Calu3 (cell line): Measurements from ENCODE around the gene PLAGL1. TPM values are rescaled to one million over a fixed set of nuclear protein-coding genes. Genes with fewer than 3 reads are reported as not detected.

Source experiments
- BruUV-seq: library from RNA; stranded (reverse); fragments of 400-500 nt; replicated peaks from 2 replicates; lab custom pipeline; 2021; lab: Mats Ljungman, UMichigan
- CTCF ChIA-PET: fragments of 300-600 bp; sonication (Branson Sonifier 250); formaldehyde crosslinking; loops from one replicate; lab custom pipeline; 2022; ENCODE audit warnings: antibody characterized with exemption; lab: Charles Lee
- DNase-seq: peaks from one replicate; pipeline ENCODE4 v3.0.0; 2022
- H3K27ac Mint-ChIP-seq: one replicate; pipeline ENCODE4 v1.8.0; 2022; ENCODE audit warnings: mixed read lengths; ENCODE audit not compliant: unreplicated experiment
- H3K27me3 Mint-ChIP-seq: one replicate; pipeline ENCODE4 v1.8.0; 2022; ENCODE audit warnings: mixed read lengths; ENCODE audit not compliant: unreplicated experiment
- H3K36me3 Mint-ChIP-seq: one replicate; pipeline ENCODE4 v1.8.0; 2022; ENCODE audit warnings: mild to moderate bottlenecking, moderate library complexity, mixed read lengths; ENCODE audit not compliant: insufficient read depth, unreplicated experiment
- H3K4me1 Mint-ChIP-seq: one replicate; pipeline ENCODE4 v1.8.0; 2022; ENCODE audit warnings: mild to moderate bottlenecking, low read depth, mixed read lengths; ENCODE audit not compliant: unreplicated experiment
- H3K4me3 Mint-ChIP-seq: one replicate; pipeline ENCODE4 v1.8.0; 2022; ENCODE audit warnings: mild to moderate bottlenecking, low read depth, moderate library complexity, mixed read lengths; ENCODE audit not compliant: unreplicated experiment
- H3K9me3 Mint-ChIP-seq: one replicate; pipeline ENCODE4 v1.8.0; 2022; ENCODE audit warnings: low read depth, mixed read lengths; ENCODE audit not compliant: unreplicated experiment
- intact Hi-C: fragments of 100-400 bp; cut with micrococcal nuclease; formaldehyde crosslinking; loops from one replicate; pipeline ENCODE4 v1.10.0; 2022; ENCODE audit not compliant: unreplicated experiment
- total RNA-seq: library from RNA; stranded (reverse); gene quantifications from 2 replicates; pipeline ENCODE4 v1.2.3, GENCODE V29; 2022
- TF ChIP-seq, protein P1 (sequence below): fragments of 200-600 bp; IDR thresholded peaks from one replicate; pipeline ENCODE4 v1.8.0; 2022; ENCODE audit warnings: antibody characterized with exemption; ENCODE audit not compliant: unreplicated experiment

PLAGL1 gene
- total RNA-seq, 1 experiment from 2014 or later: 9.8 TPM

DNA sequence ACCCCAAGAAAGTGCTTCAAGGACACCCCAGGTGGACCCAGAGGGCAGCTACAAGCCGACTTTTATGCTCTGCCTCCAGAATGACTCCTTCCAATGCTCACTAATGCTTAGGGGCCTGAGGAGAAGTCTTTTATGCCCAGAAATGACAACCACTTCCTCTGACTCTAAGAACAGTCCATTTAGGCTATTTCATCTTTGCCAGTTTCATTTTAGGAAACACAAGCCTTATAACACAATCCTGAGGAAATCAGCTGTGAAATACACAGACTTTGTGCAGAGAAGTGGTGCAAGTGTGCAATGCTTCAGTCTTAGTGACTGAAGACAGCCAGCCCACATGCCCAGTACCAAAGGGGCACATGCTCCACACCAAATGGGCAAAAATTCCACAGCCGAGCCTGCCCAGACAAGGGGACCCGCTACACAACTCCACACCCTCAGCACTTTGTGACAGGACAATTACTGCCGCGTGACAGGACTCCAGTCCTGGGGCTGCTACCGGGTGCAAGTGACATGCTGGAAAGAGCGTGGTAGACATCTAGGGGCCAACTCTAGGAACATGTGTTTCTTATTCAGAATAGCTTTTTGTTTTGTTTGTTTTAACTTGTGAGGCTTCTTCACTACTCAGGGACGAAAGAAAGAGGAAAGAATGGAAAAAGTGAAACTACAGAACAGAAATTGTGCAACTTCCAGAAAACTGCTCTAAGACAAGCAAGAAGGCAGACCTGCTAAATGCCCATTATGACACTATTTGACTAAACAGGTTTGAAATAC is 28.2 kb upstream of the PLAGL1 start:
- Mint-ChIP-seq H3K27me3 (no peaks in the 10 kb centered on the region), H3K27ac (no peak overlapping the region), H3K36me3 (no peaks in the 10 kb centered on the region), H3K9me3 (peaks cover 6% of the 10 kb centered on the region), H3K4me3 (no peak overlapping the region), H3K4me1 (no peaks in the 10 kb centered on the region)
- no TSS peak for BruUV-seq
- CTCF ChIA-PET: interaction anchor here (1.0 to 2.1 kb wide), 2 partner anchors 94 to 96 kb away, joined by 3 to 4 read pairs; no protein-coding TSS in a partner anchor
- intact Hi-C loops: no loop called here
- TF ChIP-seq, protein P1, sequence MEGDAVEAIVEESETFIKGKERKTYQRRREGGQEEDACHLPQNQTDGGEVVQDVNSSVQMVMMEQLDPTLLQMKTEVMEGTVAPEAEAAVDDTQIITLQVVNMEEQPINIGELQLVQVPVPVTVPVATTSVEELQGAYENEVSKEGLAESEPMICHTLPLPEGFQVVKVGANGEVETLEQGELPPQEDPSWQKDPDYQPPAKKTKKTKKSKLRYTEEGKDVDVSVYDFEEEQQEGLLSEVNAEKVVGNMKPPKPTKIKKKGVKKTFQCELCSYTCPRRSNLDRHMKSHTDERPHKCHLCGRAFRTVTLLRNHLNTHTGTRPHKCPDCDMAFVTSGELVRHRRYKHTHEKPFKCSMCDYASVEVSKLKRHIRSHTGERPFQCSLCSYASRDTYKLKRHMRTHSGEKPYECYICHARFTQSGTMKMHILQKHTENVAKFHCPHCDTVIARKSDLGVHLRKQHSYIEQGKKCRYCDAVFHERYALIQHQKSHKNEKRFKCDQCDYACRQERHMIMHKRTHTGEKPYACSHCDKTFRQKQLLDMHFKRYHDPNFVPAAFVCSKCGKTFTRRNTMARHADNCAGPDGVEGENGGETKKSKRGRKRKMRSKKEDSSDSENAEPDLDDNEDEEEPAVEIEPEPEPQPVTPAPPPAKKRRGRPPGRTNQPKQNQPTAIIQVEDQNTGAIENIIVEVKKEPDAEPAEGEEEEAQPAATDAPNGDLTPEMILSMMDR: no peak
- DNase-seq: peak; percentile 8

DNA sequence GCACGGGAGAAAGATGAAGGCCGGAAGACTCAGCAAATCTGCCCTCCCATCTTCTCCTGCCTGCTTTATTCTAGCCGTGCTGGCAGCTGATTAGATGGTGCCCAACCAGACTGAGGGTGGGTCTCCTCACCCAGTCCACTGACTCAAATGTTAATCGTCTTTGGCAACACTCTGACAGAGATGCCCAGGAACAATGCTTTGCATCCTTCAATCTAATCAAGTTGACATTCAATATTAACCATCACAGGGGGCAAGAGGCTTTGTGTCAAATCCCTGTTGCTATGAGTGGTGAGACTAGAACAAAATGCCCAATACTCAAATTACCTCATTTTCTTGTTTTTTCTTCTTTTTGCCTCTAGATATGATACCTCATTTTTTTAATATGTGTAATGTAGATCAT is 27.4 kb upstream of the PLAGL1 start:
- CTCF ChIA-PET: interaction anchor here (2.1 kb wide), 1 partner anchor 95 kb away, joined by 4 read pairs; no protein-coding TSS in a partner anchor
- H3K4me1 Mint-ChIP-seq: no peaks in the 10 kb centered on the region
- TF ChIP-seq, protein P1: no peak

GRCh38 chr6:144033816-144034735 is 26.0 kb upstream of the PLAGL1 start:
- H3K36me3 Mint-ChIP-seq: no peaks in the 10 kb centered on the region
- H3K9me3 Mint-ChIP-seq: peaks cover 8% of the 10 kb centered on the region
- no peak for DNase-seq
- CTCF ChIA-PET: no interaction called here
- H3K27me3 Mint-ChIP-seq: no peaks in the 10 kb centered on the region
- TF ChIP-seq, protein P1: no peak
- H3K4me3 Mint-ChIP-seq: no peak overlapping the region
- intact Hi-C loops: no loop called here
- H3K27ac Mint-ChIP-seq: no peak overlapping the region
- BruUV-seq: no TSS peak
- peaks cover 7% of the 10 kb centered on the region for H3K4me1 Mint-ChIP-seq

More for the DNA sequence above, 27.4 kb upstream of the PLAGL1 start:
- BruUV-seq: no TSS peak
- no peaks in the 10 kb centered on the region for H3K36me3 Mint-ChIP-seq
- peaks cover 8% of the 10 kb centered on the region for H3K9me3 Mint-ChIP-seq
- no peak for DNase-seq
- intact Hi-C loops: no loop called here
- H3K4me3 Mint-ChIP-seq: no peak overlapping the region
- H3K27me3 Mint-ChIP-seq: no peaks in the 10 kb centered on the region
- H3K27ac Mint-ChIP-seq: no peak overlapping the region

DNA sequence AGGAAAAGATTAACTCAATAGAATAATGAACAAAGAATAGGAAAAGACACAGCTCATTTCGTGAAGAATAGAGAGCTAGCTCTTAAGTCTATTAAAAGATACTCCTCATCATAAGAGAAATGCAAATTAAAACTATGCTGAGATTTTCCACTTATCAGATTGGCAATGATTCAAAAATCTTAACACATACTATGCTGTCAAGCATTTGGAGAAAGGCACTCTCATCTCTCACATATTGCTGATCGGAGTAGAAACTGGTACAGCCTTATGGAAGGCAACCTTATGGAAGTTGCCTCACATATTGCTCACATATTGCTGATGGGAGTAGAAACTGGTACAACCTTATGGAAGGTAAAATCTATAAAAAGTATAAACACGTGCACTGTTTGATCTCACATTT is 21.4 kb upstream of the PLAGL1 start:
- TF ChIP-seq, protein P1: no peak
- H3K36me3 Mint-ChIP-seq: no peaks in the 10 kb centered on the region
- H3K9me3 Mint-ChIP-seq: peaks cover 8% of the 10 kb centered on the region
- intact Hi-C loops: no loop called here
- no TSS peak for BruUV-seq
- H3K4me1 Mint-ChIP-seq: peaks cover 21% of the 10 kb centered on the region
- no peak overlapping the region for H3K27ac Mint-ChIP-seq
- H3K4me3 Mint-ChIP-seq: no peak overlapping the region
- CTCF ChIA-PET: no interaction called here
- H3K27me3 Mint-ChIP-seq: no peaks in the 10 kb centered on the region
- DNase-seq: no peak
